B cell (primary cell): Measurements from ENCODE around the gene METAP1D. TPM values are rescaled to one million over a fixed set of nuclear protein-coding genes. Genes with fewer than 3 reads are reported as not detected.

ENCODE experiments used
- ATAC-seq: fragments of 200-7000 bp; cut with Tn5 transposase; one replicate; pipeline ENCODE4 v1.10.0; 2021; ENCODE audit warnings: low read depth, mild to moderate bottlenecking, moderate number of reproducible peaks, moderate library complexity
- CTCF ChIA-PET: fragments of 350-600 bp; sonication (Branson Sonifier 250); formaldehyde crosslinking; loops from one replicate; lab custom pipeline; 2021; ENCODE audit warnings: antibody characterized with exemption, inconsistent platforms; lab: Charles Lee
- POLR2A ChIA-PET: fragments of 350-600 bp; sonication (Branson Sonifier 250); formaldehyde crosslinking; loops from one replicate; lab custom pipeline; 2021; ENCODE audit warnings: antibody characterized with exemption; lab: Charles Lee
- DNase-seq: peaks from one replicate; pipeline ENCODE4 v3.0.0; 2013
- H2AFZ ChIP-seq: 2 replicates; pipeline ENCODE4 v1.6.1; 2012; ENCODE audit warnings: mild to moderate bottlenecking, low read depth, low read length; ENCODE audit not compliant: insufficient read depth, poor library complexity, severe bottlenecking
- H3K27ac ChIP-seq, 2 donors: 1 replicate in 1 of 2; 2 replicates in 1 of 2; pipeline ENCODE4 v1.5.1; 2012 to 2013; ENCODE audit warnings: low read length in 2 of 2, mild to moderate bottlenecking in 2 of 2, moderate library complexity in 1 of 2
- H3K27me3 ChIP-seq, 4 experiments: fragments of 200-600 bp in 1 of 4; sonication (generic) in 1 of 4; replicated peaks in 1 of 4; 1 replicate in 2 of 4; 2 replicates in 2 of 4; pipeline versions ENCODE4 v1.6.1 to v1.7.0; 2013 to 2016; ENCODE audit warnings: low read length in 3 of 4, mild to moderate bottlenecking in 2 of 4, mixed read lengths in 1 of 4, moderate library complexity in 1 of 4; ENCODE audit not compliant: insufficient read depth in 4 of 4, control insufficient read depth in 3 of 4; ENCODE audit errors: control extremely low read depth in 1 of 4
- H3K36me3 ChIP-seq, 2 experiments: replicated peaks in 1 of 2; 1 replicate in 1 of 2; 2 replicates in 1 of 2; pipeline versions ENCODE4 v1.6.1 to v1.7.1; 2013; ENCODE audit warnings: low read length in 1 of 2; ENCODE audit not compliant: insufficient read depth in 2 of 2, control insufficient read depth in 1 of 2; ENCODE audit errors: control extremely low read depth in 1 of 2, extremely low read depth in 1 of 2
- H3K4me1 ChIP-seq, 2 donors: fragments of 200-600 bp in 1 of 2; sonication (generic) in 1 of 2; 1 replicate in 1 of 2; 2 replicates in 1 of 2; pipeline versions ENCODE4 v1.5.1 to v1.6.1; 2013 to 2017; ENCODE audit warnings: low read length in 2 of 2; ENCODE audit not compliant: control insufficient read depth in 2 of 2, insufficient read depth in 2 of 2
- H3K4me2 ChIP-seq: replicated peaks from 2 replicates; pipeline ENCODE3; 2012; ENCODE audit warnings: mild to moderate bottlenecking, low read depth, low read length; ENCODE audit not compliant: poor library complexity, severe bottlenecking
- H3K4me3 ChIP-seq, 5 experiments: fragments of 200-600 bp in 1 of 5; sonication (generic) in 1 of 5; 1 replicate in 3 of 5; 2 replicates in 2 of 5; pipeline versions ENCODE4 v1.5.1 to v1.7.0; 2011 to 2016; ENCODE audit warnings: low read length in 4 of 5, mild to moderate bottlenecking in 4 of 5, low read depth in 2 of 5, control low read depth in 1 of 5, moderate library complexity in 1 of 5; ENCODE audit not compliant: insufficient read depth in 1 of 5; ENCODE audit errors: control extremely low read depth in 1 of 5, extremely low read depth in 1 of 5
- H3K79me2 ChIP-seq: fragments of 200-600 bp; sonication (generic); one replicate; pipeline ENCODE4 v1.6.0; 2016; ENCODE audit warnings: low read length; ENCODE audit not compliant: control insufficient read depth, insufficient read depth
- H3K9ac ChIP-seq: fragments of 200-600 bp; sonication (generic); 2 replicates; pipeline ENCODE4 v1.6.1; 2017; ENCODE audit warnings: mild to moderate bottlenecking, low read length, moderate library complexity
- H3K9me3 ChIP-seq, 3 donors: one replicate each; pipeline versions ENCODE4 v1.6.1 to v1.7.1; 2013; ENCODE audit warnings: low read length in 2 of 3; ENCODE audit not compliant: control insufficient read depth in 2 of 3, insufficient read depth in 1 of 3; ENCODE audit errors: control extremely low read depth in 1 of 3
- H4K20me1 ChIP-seq: 2 replicates; pipeline ENCODE4 v1.6.0; 2012; ENCODE audit warnings: mild to moderate bottlenecking, low read length; ENCODE audit not compliant: insufficient read depth, control insufficient read depth, poor library complexity, severe bottlenecking
- H3K27ac Mint-ChIP-seq: one replicate; pipeline ENCODE4 v1.8.0; 2021; ENCODE audit warnings: mixed read lengths
- H3K27me3 Mint-ChIP-seq: one replicate; pipeline ENCODE4 v1.8.0; 2021; ENCODE audit warnings: mixed read lengths
- H3K4me1 Mint-ChIP-seq: one replicate; pipeline ENCODE4 v1.8.0; 2021; ENCODE audit warnings: mixed read lengths
- H3K4me3 Mint-ChIP-seq: one replicate; pipeline ENCODE4 v1.8.0; 2021; ENCODE audit warnings: mixed read lengths
- H3K9me3 Mint-ChIP-seq: one replicate; pipeline ENCODE4 v1.8.0; 2022; ENCODE audit warnings: mixed read lengths; ENCODE audit not compliant: insufficient read depth
- CTCF ChIP-seq: fragments of 200-600 bp; IDR thresholded peaks from one replicate; pipeline ENCODE4 v1.8.0; 2022; ENCODE audit warnings: antibody characterized with exemption, mild to moderate bottlenecking
- EZH2 ChIP-seq: IDR thresholded peaks from 2 replicates; pipeline ENCODE4 v1.6.1; 2012; ENCODE audit warnings: borderline replicate concordance, low read depth, mild to moderate bottlenecking, moderate library complexity, low read length; ENCODE audit not compliant: insufficient read depth, poor library complexity, severe bottlenecking
- WGBS: methylation state at CpG from one replicate; pipeline ENCODE4 v1.1.5; 2013; ENCODE audit warnings: missing lambda C conversion rate; ENCODE audit not compliant: insufficient coverage; 5-methylcytosine and 5-hydroxymethylcytosine counted together
- intact Hi-C: fragments of 100-400 bp; cut with micrococcal nuclease; formaldehyde crosslinking; loops from one replicate; pipeline ENCODE4 v1.10.0; 2022
- polyA plus RNA-seq: library from polyadenylated mRNA; depleted of rRNA; stranded (reverse); fragments of >200 nt; gene quantifications from 2 replicates; pipeline ENCODE4 v1.2.3, GENCODE V29; 2012
- total RNA-seq, 2 donors: library from RNA; stranded (reverse); fragments of 120-200 nt in 1 of 2; gene quantifications; 1 replicate in 1 of 2; 2 replicates in 1 of 2; pipeline versions ENCODE4 v1.2.3 to v1.2.4, GENCODE V29; 2013 to 2022

Gene METAP1D
- total and polyA plus RNA-seq, 2 donors (not counting 1 experiment from before 2014, with no cell fraction given): 7.8 to 8.9 TPM

- DNase-seq (no peak), ATAC-seq (no peak)
- Histone ChIP-seq H3K27ac (no peak overlapping the region), H3K9me3 (no peaks in the 10 kb centered on the region), H3K4me3 (no peak overlapping the region), H3K27me3 (no peaks in the 10 kb centered on the region), H4K20me1 (no peaks in the 10 kb centered on the region), H3K79me2 (no peaks in the 10 kb centered on the region), H3K4me2 (no peak overlapping the region), H3K9ac (no peak overlapping the region), H3K4me1 (no peaks in the 10 kb centered on the region), H3K36me3 (no peaks in the 10 kb centered on the region), H2AFZ (no peak overlapping the region)
- Mint-ChIP-seq H3K4me3 (no peak overlapping the region), H3K4me1 (no peaks in the 10 kb centered on the region), H3K27me3 (no peaks in the 10 kb centered on the region), H3K9me3 (no peaks in the 10 kb centered on the region), H3K27ac (no peak overlapping the region)
- intact Hi-C loops: no loop called here
- no peak for TF ChIP-seq CTCF
- no peak for TF ChIP-seq EZH2
- ChIA-PET POLR2A (no interaction called here), CTCF (no interaction called here)
- WGBS: 100% methylated on average over 1 of the region's 4 CpGs
These were observed 52.5 kb downstream of the METAP1D start for GRCh38 chr2:172052000-172052983.

GRCh38 chr2:172053486-172053885 is 53.7 kb downstream of the METAP1D start:
- TF ChIP-seq EZH2: no peak
- TF ChIP-seq CTCF: no peak
- ATAC-seq (no peak), DNase-seq (no peak)
- POLR2A ChIA-PET: no interaction called here
- Mint-ChIP-seq H3K4me3 (no peak overlapping the region), H3K4me1 (no peaks in the 10 kb centered on the region), H3K9me3 (no peaks in the 10 kb centered on the region), H3K27me3 (no peaks in the 10 kb centered on the region), H3K27ac (no peak overlapping the region)
- WGBS: no CpG with 5 or more reads among the region's 1 CpG
- H4K20me1 ChIP-seq: no peaks in the 10 kb centered on the region
- H3K27me3 ChIP-seq: no peaks in the 10 kb centered on the region
- no peak overlapping the region for H3K4me3 ChIP-seq
- intact Hi-C loops: no loop called here
- CTCF ChIA-PET: no interaction called here
- no peak overlapping the region for H2AFZ ChIP-seq
- no peaks in the 10 kb centered on the region for H3K4me1 ChIP-seq
- H3K9me3 ChIP-seq: no peaks in the 10 kb centered on the region
- H3K9ac ChIP-seq: no peak overlapping the region
- H3K27ac ChIP-seq: no peak overlapping the region
- no peaks in the 10 kb centered on the region for H3K79me2 ChIP-seq
- no peaks in the 10 kb centered on the region for H3K36me3 ChIP-seq
- no peak overlapping the region for H3K4me2 ChIP-seq
